Measurements from ENCODE around the gene DIP2A. TPM values are rescaled to one million over a fixed set of nuclear protein-coding genes. Genes with fewer than 3 reads are reported as not detected.

DIP2A gene
- total and polyA plus RNA-seq, 7 donors, result 7.3 to 12.2 (median 11.0) TPM

- WGBS, 3 donors, result 90 to 93% (median 93%) methylated on average over 2 of the region's 2 CpGs
- no peak overlapping the region for H3K4me3 ChIP-seq
- ATAC-seq (no peak), DNase-seq (no peak)
- intact Hi-C loops (cut with DNase I), result no loop called here
- H3K27me3 ChIP-seq (ENCODE audit: insufficient read depth in 3 of 3, low read length in 2 of 3), result peaks cover 0 to 7% (median 6%) of the 10 kb centered on the region in 3 donors
- TF ChIP-seq CTCF (IDR thresholded peaks at IDR 0.05), result no peak
- H3K27ac ChIP-seq, result no peak overlapping the region
- no peaks in the 10 kb centered on the region for H3K4me1 ChIP-seq
- H3K9me3 ChIP-seq, result no peaks in the 10 kb centered on the region
- no peaks in the 10 kb centered on the region for H3K36me3 ChIP-seq (ENCODE audit: insufficient read depth in 1 of 2, low read depth in 1 of 2)
Observed at GRCh38 chr21:46607636-46608035, 148.9 kb downstream of the DIP2A start.

- TF ChIP-seq CTCF (IDR thresholded peaks at IDR 0.05), result no peak
- no peaks in the 10 kb centered on the region for H3K9me3 ChIP-seq
- no peak for ATAC-seq
- peaks cover 0 to 7% (median 6%) of the 10 kb centered on the region in 3 donors for H3K27me3 ChIP-seq (ENCODE audit: insufficient read depth in 3 of 3, low read length in 2 of 3)
- DNase-seq, result no peak
- H3K4me3 ChIP-seq, result no peak overlapping the region
- H3K27ac ChIP-seq, result no peak overlapping the region
- no peaks in the 10 kb centered on the region for H3K36me3 ChIP-seq (ENCODE audit: insufficient read depth in 1 of 2, low read depth in 1 of 2)
- 70 to 72% (median 70%) methylated on average over 3 of the region's 3 CpGs for WGBS, 3 donors
- intact Hi-C loops (cut with DNase I), result no loop called here
- no peaks in the 10 kb centered on the region for H3K4me1 ChIP-seq
Observed at GRCh38 chr21:46608672-46609111, 150.0 kb downstream of the DIP2A start.

GRCh38 chr21:46610018-46610701 is 151.5 kb downstream of the DIP2A start:
- no peak for ATAC-seq
- WGBS, 3 donors, result 81 to 86% (median 83%) methylated on average over 6 of the region's 6 CpGs

GRCh38 chr21:46613391-46613790 is 154.7 kb downstream of the DIP2A start:
- ATAC-seq, result no peak
- Histone ChIP-seq H3K9me3 (no peaks in the 10 kb centered on the region), H3K36me3 (ENCODE audit: insufficient read depth in 1 of 2, low read depth in 1 of 2) (no peaks in the 10 kb centered on the region), H3K27ac (no peak overlapping the region), H3K27me3 (ENCODE audit: insufficient read depth in 3 of 3, low read length in 2 of 3) (peaks cover 0 to 4% (median 3%) of the 10 kb centered on the region in 3 donors), H3K4me1 (no peaks in the 10 kb centered on the region), H3K4me3 (no peak overlapping the region)
- intact Hi-C loops (cut with DNase I), result no loop called here
- WGBS, 3 donors, result 57 to 65% (median 60%) methylated on average over 6 of the region's 6 CpGs
- DNase-seq, result no peak
- no peak for TF ChIP-seq CTCF (IDR thresholded peaks at IDR 0.05)

More at GRCh38 chr21:46610018-46610701, 151.5 kb downstream of the DIP2A start:
- no peaks in the 10 kb centered on the region for H3K9me3 ChIP-seq
- H3K36me3 ChIP-seq (ENCODE audit: insufficient read depth in 1 of 2, low read depth in 1 of 2), result no peaks in the 10 kb centered on the region
- no peak for DNase-seq
- TF ChIP-seq CTCF (IDR thresholded peaks at IDR 0.05), result no peak
- H3K4me3 ChIP-seq, result no peak overlapping the region
- no peak overlapping the region for H3K27ac ChIP-seq
- H3K4me1 ChIP-seq, result no peaks in the 10 kb centered on the region
- peaks cover 0 to 7% (median 6%) of the 10 kb centered on the region in 3 donors for H3K27me3 ChIP-seq (ENCODE audit: insufficient read depth in 3 of 3, low read length in 2 of 3)
- intact Hi-C loops (cut with DNase I), result no loop called here

GRCh38 chr21:46616050-46616449 is 157.4 kb downstream of the DIP2A start:
- H3K9me3 ChIP-seq, result no peaks in the 10 kb centered on the region
- peaks cover 0 to 11% (median 0%) of the 10 kb centered on the region in 3 donors for H3K27me3 ChIP-seq (ENCODE audit: insufficient read depth in 3 of 3, low read length in 2 of 3)
- no peaks in the 10 kb centered on the region for H3K4me1 ChIP-seq
- no peaks in the 10 kb centered on the region for H3K36me3 ChIP-seq (ENCODE audit: insufficient read depth in 1 of 2, low read depth in 1 of 2)
- no peak for TF ChIP-seq CTCF (IDR thresholded peaks at IDR 0.05)
- WGBS, 3 donors, result 92 to 98% (median 97%) methylated on average over 2 of the region's 2 CpGs
- no peak for ATAC-seq
- H3K4me3 ChIP-seq, result no peak overlapping the region
- no peak overlapping the region for H3K27ac ChIP-seq
- intact Hi-C loops (cut with DNase I), result no loop called here
- DNase-seq, result no peak
